HG03280 (cell line): ENCODE data around the gene SCAMP5.
A peak's percentile ranks its signal among the peaks of the same experiment; 100 is the strongest.

Experiments
- ATAC-seq: cut with Tn5 transposase; IDR thresholded peaks from one replicate; pipeline ENCODE4 v1.9.1; 2021; ENCODE audit warnings: mild to moderate bottlenecking, moderate library complexity; ENCODE audit not compliant: unreplicated experiment

SCAMP5 gene

GRCh38 chr15:75044258-75044878, 49.0 kb downstream of the SCAMP5 start:
- ATAC-seq = no peak

- no peak for ATAC-seq
Observed at GRCh38 chr15:75045332-75046015, 50.1 kb downstream of the SCAMP5 start.

GRCh38 chr15:75048394-75048793, 53.0 kb downstream of the SCAMP5 start:
- no peak for ATAC-seq

GRCh38 chr15:75049392-75049791, 54.0 kb downstream of the SCAMP5 start:
- ATAC-seq = no peak

- no peak for ATAC-seq
Observed at GRCh38 chr15:75050283-75050682, 54.9 kb downstream of the SCAMP5 start.

- no peak for ATAC-seq
Observed at GRCh38 chr15:75051191-75051608, 55.8 kb downstream of the SCAMP5 start.

- no peak for ATAC-seq
Observed at GRCh38 chr15:75051711-75052110, 56.3 kb downstream of the SCAMP5 start.

- ATAC-seq = no peak
Observed at GRCh38 chr15:75052972-75053747, 57.8 kb downstream of the SCAMP5 start.

GRCh38 chr15:75053748-75054125, 58.4 kb downstream of the SCAMP5 start:
- no peak for ATAC-seq

- ATAC-seq = no peak
Observed at GRCh38 chr15:75054172-75054897, 59.0 kb downstream of the SCAMP5 start.

GRCh38 chr15:75056036-75056435, 60.7 kb downstream of the SCAMP5 start:
- no peak for ATAC-seq

- no peak for ATAC-seq
Observed at GRCh38 chr15:75058127-75058905, 63.0 kb downstream of the SCAMP5 start.

GRCh38 chr15:75059607-75060006, 64.2 kb downstream of the SCAMP5 start:
- ATAC-seq = no peak

- peak; percentile 63 for ATAC-seq
Observed at GRCh38 chr15:75061272-75061671, 65.9 kb downstream of the SCAMP5 start.

GRCh38 chr15:75062706-75063105, 67.3 kb downstream of the SCAMP5 start:
- ATAC-seq = no peak

- ATAC-seq = no peak
Observed at GRCh38 chr15:75063338-75063737, 68.0 kb downstream of the SCAMP5 start.

GRCh38 chr15:75063889-75064288, 68.5 kb downstream of the SCAMP5 start:
- no peak for ATAC-seq

GRCh38 chr15:75064846-75065245, 69.5 kb downstream of the SCAMP5 start:
- no peak for ATAC-seq

- no peak for ATAC-seq
Observed at GRCh38 chr15:75065467-75065850, 70.1 kb downstream of the SCAMP5 start.

GRCh38 chr15:75065851-75066509, 70.6 kb downstream of the SCAMP5 start:
- ATAC-seq = no peak
